ENCODE data around the gene DMRTB1. TPM values are rescaled to one million over a fixed set of nuclear protein-coding genes. Genes with fewer than 3 reads are reported as not detected.

Gene DMRTB1
- total and polyA plus RNA-seq, 4 donors: not detected

DNA sequence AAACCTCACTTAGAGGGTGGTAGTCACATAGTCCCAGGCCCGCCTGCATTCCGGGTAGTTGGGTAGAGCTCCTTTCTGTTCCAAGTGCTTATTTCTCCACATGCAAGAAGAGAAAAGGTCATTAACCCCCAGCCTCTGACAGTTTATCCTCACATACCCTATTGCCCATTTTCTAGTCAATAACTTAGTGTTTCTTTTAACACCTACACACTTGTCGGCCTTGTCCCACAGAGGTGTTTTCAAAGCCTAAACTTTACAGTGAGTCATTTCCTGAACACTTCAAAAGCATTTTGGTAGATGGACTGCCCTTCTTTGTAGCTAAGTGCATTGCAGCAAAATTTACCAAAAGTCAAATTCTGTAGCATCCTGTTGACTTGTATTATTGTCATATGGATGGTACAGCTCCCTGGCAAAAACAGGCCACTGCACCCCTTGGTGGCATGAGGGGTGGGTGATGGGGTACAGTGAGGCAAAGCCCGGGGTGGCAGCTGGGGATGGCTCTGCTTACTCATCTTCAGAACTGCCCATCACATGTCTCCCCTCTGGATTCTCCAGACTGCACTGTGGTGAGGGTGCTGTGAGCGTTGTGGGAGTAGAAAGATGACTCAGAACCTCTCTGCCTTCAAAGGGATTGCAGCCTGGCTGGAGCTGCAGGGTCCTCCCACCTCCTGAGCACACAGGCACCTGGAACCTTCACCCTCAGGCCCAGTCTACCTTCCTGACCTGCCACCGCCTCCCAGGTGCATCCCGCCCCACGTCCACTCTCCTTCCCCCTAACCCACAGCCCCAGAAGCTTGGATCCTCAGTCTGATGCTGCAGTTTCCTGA lies 45.8 kb upstream of the DMRTB1 start:
- DNase-seq: peak in 1 of 3 donors; percentile 38
- 71 to 87% methylated on average over 8 of the region's 8 CpGs for WGBS, 2 donors
- H3K27ac ChIP-seq (ENCODE audit: low read depth in 1 of 2, low read length in 1 of 2): no peak overlapping the region

DNA sequence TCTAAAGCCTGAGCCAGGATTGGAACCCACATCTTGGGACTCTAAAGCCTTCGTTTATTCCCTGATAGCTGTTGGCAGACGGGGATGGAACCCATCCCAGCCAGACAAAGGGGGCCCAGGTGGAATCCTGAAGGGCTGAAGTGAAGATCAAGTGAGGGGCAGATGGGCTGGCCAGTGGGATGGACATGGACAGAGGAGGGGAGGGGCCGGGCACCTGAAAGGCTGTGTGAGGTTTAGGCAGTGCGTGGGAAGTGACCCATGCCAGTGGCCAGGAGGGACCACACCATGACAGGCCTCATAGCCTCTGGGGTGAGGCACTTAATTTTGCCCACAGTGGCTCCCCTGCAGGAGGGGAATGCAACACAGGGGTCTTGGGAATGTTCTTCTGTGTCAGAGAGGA lies 44.6 kb upstream of the DMRTB1 start:
- no peak overlapping the region for H3K4me3 ChIP-seq
- DNase-seq (no peak), ATAC-seq (ENCODE audit: insufficient read depth, low FRiP score) (no peak)
- H3K9me3 ChIP-seq (ENCODE audit: control insufficient read depth in 4 of 4, insufficient read depth in 3 of 4, low read length in 3 of 4): no peaks in the 10 kb centered on the region
- peaks cover 0 to 4% (median 2%) of the 10 kb centered on the region in 3 donors for H3K27me3 ChIP-seq (ENCODE audit: control insufficient read depth in 3 of 3, insufficient read depth in 3 of 3, low read length in 2 of 3)
- H3K4me1 ChIP-seq (ENCODE audit: control insufficient read depth in 5 of 5, insufficient read depth in 5 of 5, low read length in 5 of 5): peaks cover 0 to 6% (median 2%) of the 10 kb centered on the region in 5 donors
- H3K36me3 ChIP-seq (ENCODE audit: control insufficient read depth in 4 of 4, insufficient read depth in 4 of 4, low read length in 4 of 4): no peaks in the 10 kb centered on the region
- WGBS, 2 donors: 92% methylated on average over 4 of the region's 4 CpGs
- no peak overlapping the region for H3K27ac ChIP-seq (ENCODE audit: low read depth in 1 of 2, low read length in 1 of 2)
- TF ChIP-seq, protein P1, sequence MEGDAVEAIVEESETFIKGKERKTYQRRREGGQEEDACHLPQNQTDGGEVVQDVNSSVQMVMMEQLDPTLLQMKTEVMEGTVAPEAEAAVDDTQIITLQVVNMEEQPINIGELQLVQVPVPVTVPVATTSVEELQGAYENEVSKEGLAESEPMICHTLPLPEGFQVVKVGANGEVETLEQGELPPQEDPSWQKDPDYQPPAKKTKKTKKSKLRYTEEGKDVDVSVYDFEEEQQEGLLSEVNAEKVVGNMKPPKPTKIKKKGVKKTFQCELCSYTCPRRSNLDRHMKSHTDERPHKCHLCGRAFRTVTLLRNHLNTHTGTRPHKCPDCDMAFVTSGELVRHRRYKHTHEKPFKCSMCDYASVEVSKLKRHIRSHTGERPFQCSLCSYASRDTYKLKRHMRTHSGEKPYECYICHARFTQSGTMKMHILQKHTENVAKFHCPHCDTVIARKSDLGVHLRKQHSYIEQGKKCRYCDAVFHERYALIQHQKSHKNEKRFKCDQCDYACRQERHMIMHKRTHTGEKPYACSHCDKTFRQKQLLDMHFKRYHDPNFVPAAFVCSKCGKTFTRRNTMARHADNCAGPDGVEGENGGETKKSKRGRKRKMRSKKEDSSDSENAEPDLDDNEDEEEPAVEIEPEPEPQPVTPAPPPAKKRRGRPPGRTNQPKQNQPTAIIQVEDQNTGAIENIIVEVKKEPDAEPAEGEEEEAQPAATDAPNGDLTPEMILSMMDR (IDR thresholded peaks at IDR 0.05; ENCODE audit: control extremely low read depth, extremely low read depth): no peak
- H3K9ac ChIP-seq (ENCODE audit: insufficient read depth in 1 of 2, low read length in 2 of 2): no peak overlapping the region

More for the DNA sequence above, 45.8 kb upstream of the DMRTB1 start:
- Histone ChIP-seq H3K36me3 (ENCODE audit: control insufficient read depth in 4 of 4, insufficient read depth in 4 of 4, low read length in 4 of 4) (no peaks in the 10 kb centered on the region), H3K4me1 (ENCODE audit: control insufficient read depth in 5 of 5, insufficient read depth in 5 of 5, low read length in 5 of 5) (peaks cover 0 to 6% (median 2%) of the 10 kb centered on the region in 5 donors), H3K4me3 (no peak overlapping the region), H3K27me3 (ENCODE audit: control insufficient read depth in 3 of 3, insufficient read depth in 3 of 3, low read length in 2 of 3) (peaks cover 0 to 4% (median under 1%) of the 10 kb centered on the region in 3 donors), H3K9me3 (ENCODE audit: control insufficient read depth in 4 of 4, insufficient read depth in 3 of 4, low read length in 3 of 4) (no peaks in the 10 kb centered on the region), H3K9ac (ENCODE audit: insufficient read depth in 1 of 2, low read length in 2 of 2) (no peak overlapping the region)
- ATAC-seq (ENCODE audit: insufficient read depth, low FRiP score): peak; percentile 31
- TF ChIP-seq, protein P1 (IDR thresholded peaks at IDR 0.05; ENCODE audit: control extremely low read depth, extremely low read depth): no peak

DNA sequence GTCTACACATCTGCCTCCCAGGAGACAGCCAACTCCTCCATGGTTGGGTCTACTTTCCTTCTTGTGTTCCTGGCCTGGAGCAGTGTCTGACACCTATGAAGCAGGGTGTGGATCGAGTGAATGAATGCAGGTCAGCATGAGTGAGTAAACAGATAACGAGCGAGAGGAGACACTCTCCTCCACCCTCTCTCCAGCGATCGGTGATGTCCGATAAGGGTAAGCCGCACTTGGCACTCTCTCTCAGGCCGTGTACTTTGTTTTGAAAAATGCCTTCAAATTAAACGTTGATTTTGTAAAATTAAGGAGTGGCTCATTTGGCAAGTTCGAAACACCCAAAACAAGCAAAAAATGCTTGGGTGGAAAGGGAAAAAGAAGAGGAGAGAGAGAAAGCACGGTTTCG lies 43.8 kb upstream of the DMRTB1 start:
- TF ChIP-seq, protein P1 (IDR thresholded peaks at IDR 0.05; ENCODE audit: control extremely low read depth, extremely low read depth): no peak
- no peaks in the 10 kb centered on the region for H3K36me3 ChIP-seq (ENCODE audit: control insufficient read depth in 4 of 4, insufficient read depth in 4 of 4, low read length in 4 of 4)
- H3K27me3 ChIP-seq (ENCODE audit: control insufficient read depth in 3 of 3, insufficient read depth in 3 of 3, low read length in 2 of 3): peaks cover 0 to 6% (median 2%) of the 10 kb centered on the region in 3 donors
- WGBS, 2 donors: 92 to 94% methylated on average over 12 of the region's 12 CpGs
- H3K4me3 ChIP-seq: no peak overlapping the region
- no peak overlapping the region for H3K27ac ChIP-seq (ENCODE audit: low read depth in 1 of 2, low read length in 1 of 2)
- H3K4me1 ChIP-seq (ENCODE audit: control insufficient read depth in 5 of 5, insufficient read depth in 5 of 5, low read length in 5 of 5): peaks cover 0 to 6% (median 2%) of the 10 kb centered on the region in 5 donors
- ATAC-seq (ENCODE audit: insufficient read depth, low FRiP score) (no peak), DNase-seq (no peak)
- no peak overlapping the region for H3K9ac ChIP-seq (ENCODE audit: insufficient read depth in 1 of 2, low read length in 2 of 2)
- H3K9me3 ChIP-seq (ENCODE audit: control insufficient read depth in 4 of 4, insufficient read depth in 3 of 4, low read length in 3 of 4): no peaks in the 10 kb centered on the region
